BLaER1 (cell line): Measurements from ENCODE around the gene APC2.
"Not testable (repeated sequence)": the region's sequence is repeated elsewhere in the genome, so short reads cannot be mapped to it uniquely, and the experiment has no call there.

Source experiments
- H3K27ac ChIP-seq: shearing (Covaris generic); formaldehyde crosslinking; 2 replicates; pipeline ENCODE4 v1.8.1; 2022
- H3K27me3 ChIP-seq: shearing (Covaris generic); formaldehyde crosslinking; 2 replicates; pipeline ENCODE4 v1.8.1; 2022
- H3K36me3 ChIP-seq: shearing (Covaris generic); formaldehyde crosslinking; 2 replicates; pipeline ENCODE4 v1.8.1; 2022
- H3K4me1 ChIP-seq: shearing (Covaris generic); formaldehyde crosslinking; 2 replicates; pipeline ENCODE4 v1.8.1; 2022
- H3K4me2 ChIP-seq: shearing (Covaris generic); formaldehyde crosslinking; 2 replicates; pipeline ENCODE4 v1.8.1; 2022
- H3K4me3 ChIP-seq: shearing (Covaris generic); formaldehyde crosslinking; 2 replicates; pipeline ENCODE4 v1.8.1; 2022
- H3K9ac ChIP-seq: shearing (Covaris generic); formaldehyde crosslinking; 2 replicates; pipeline ENCODE4 v1.8.1; 2022
- H3K9me3 ChIP-seq: shearing (Covaris generic); formaldehyde crosslinking; 2 replicates; pipeline ENCODE4 v1.8.1; 2022
- H4K20me1 ChIP-seq: shearing (Covaris generic); formaldehyde crosslinking; 2 replicates; pipeline ENCODE4 v1.8.1; 2022
- Cebpa-rat ChIP-seq: shearing (Covaris generic); IDR thresholded peaks from 2 replicates; pipeline ENCODE4 v1.8.1; 2022

The APC2 gene

GRCh38 chr19:1412995-1413800 lies 36.7 kb upstream of the APC2 start:
- H3K36me3 ChIP-seq, result peaks cover 92% of the 10 kb centered on the region
- H3K27ac ChIP-seq, result no peak overlapping the region
- no peak overlapping the region for H3K9ac ChIP-seq
- H3K4me1 ChIP-seq, result peaks cover 74% of the 10 kb centered on the region
- TF ChIP-seq Cebpa-rat, result no peak
- H4K20me1 ChIP-seq, result peaks cover 99% of the 10 kb centered on the region
- H3K4me3 ChIP-seq, result no peak overlapping the region
- H3K27me3 ChIP-seq, result no peaks in the 10 kb centered on the region
- H3K4me2 ChIP-seq, result no peak overlapping the region
- H3K9me3 ChIP-seq, result no peaks in the 10 kb centered on the region

- Histone ChIP-seq H3K4me3 (no peak overlapping the region), H3K4me1 (peaks cover 50% of the 10 kb centered on the region), H3K27ac (no peak overlapping the region), H3K36me3 (peaks cover 98% of the 10 kb centered on the region), H3K4me2 (0 out of 2 replicates have a peak overlapping the region, but pooled peaks have one; percentile 14), H3K27me3 (no peaks in the 10 kb centered on the region), H3K9me3 (no peaks in the 10 kb centered on the region), H3K9ac (no peak overlapping the region; the same call in 1 of the 2 replicates), H4K20me1 (peaks cover 100% of the 10 kb centered on the region)
- TF ChIP-seq Cebpa-rat, result no peak
Measured at GRCh38 chr19:1416014-1416841, 33.7 kb upstream of the APC2 start.

- peaks cover 50% of the 10 kb centered on the region for H3K4me1 ChIP-seq
- H3K36me3 ChIP-seq, result peaks cover 98% of the 10 kb centered on the region
- H3K9ac ChIP-seq, result no peak overlapping the region; the same call in 1 of the 2 replicates
- no peaks in the 10 kb centered on the region for H3K27me3 ChIP-seq
- no peaks in the 10 kb centered on the region for H3K9me3 ChIP-seq
- H3K4me3 ChIP-seq, result no peak overlapping the region
- peaks cover 100% of the 10 kb centered on the region for H4K20me1 ChIP-seq
- TF ChIP-seq Cebpa-rat, result no peak
- no peak overlapping the region for H3K4me2 ChIP-seq
- no peak overlapping the region for H3K27ac ChIP-seq
Measured at GRCh38 chr19:1417145-1417544, 32.8 kb upstream of the APC2 start.

- Histone ChIP-seq H3K4me2 (no peak overlapping the region), H3K4me1 (peaks cover 50% of the 10 kb centered on the region), H3K27ac (no peak overlapping the region), H3K4me3 (no peak overlapping the region), H3K9me3 (no peaks in the 10 kb centered on the region), H3K36me3 (peaks cover 98% of the 10 kb centered on the region), H4K20me1 (peaks cover 100% of the 10 kb centered on the region), H3K9ac (no peak overlapping the region; the same call in 1 of the 2 replicates), H3K27me3 (no peaks in the 10 kb centered on the region)
- no peak for TF ChIP-seq Cebpa-rat
Measured at GRCh38 chr19:1417681-1418495, 32.0 kb upstream of the APC2 start.

- H3K27me3 ChIP-seq, result no peaks in the 10 kb centered on the region
- no peak overlapping the region for H3K27ac ChIP-seq
- H3K4me2 ChIP-seq, result no peak overlapping the region
- H3K9ac ChIP-seq, result no peak overlapping the region
- no peak overlapping the region for H3K4me3 ChIP-seq
- peaks cover 50% of the 10 kb centered on the region for H3K4me1 ChIP-seq
- peaks cover 98% of the 10 kb centered on the region for H3K36me3 ChIP-seq
- no peaks in the 10 kb centered on the region for H3K9me3 ChIP-seq
- no peak for TF ChIP-seq Cebpa-rat
- H4K20me1 ChIP-seq, result peaks cover 100% of the 10 kb centered on the region
Measured at GRCh38 chr19:1418496-1418775, 31.5 kb upstream of the APC2 start.

- H3K27me3 ChIP-seq, result no peaks in the 10 kb centered on the region
- no peak overlapping the region for H3K4me3 ChIP-seq
- H3K27ac ChIP-seq, result no peak overlapping the region
- H3K4me2 ChIP-seq, result no peak overlapping the region
- H4K20me1 ChIP-seq, result peaks cover 100% of the 10 kb centered on the region
- H3K36me3 ChIP-seq, result peaks cover 97% of the 10 kb centered on the region
- no peak for TF ChIP-seq Cebpa-rat
- H3K9me3 ChIP-seq, result no peaks in the 10 kb centered on the region
- H3K9ac ChIP-seq, result no peak overlapping the region
- H3K4me1 ChIP-seq, result peaks cover 52% of the 10 kb centered on the region
Measured at GRCh38 chr19:1418951-1419738, 30.8 kb upstream of the APC2 start.

- H3K27ac ChIP-seq, H3K9me3 ChIP-seq, H3K27me3 ChIP-seq, H3K4me3 ChIP-seq, H3K9ac ChIP-seq, H3K4me2 ChIP-seq: not testable (repeated sequence)
- peaks cover 100% of the 10 kb centered on the region for H4K20me1 ChIP-seq
- peaks cover 56% of the 10 kb centered on the region for H3K4me1 ChIP-seq
- H3K36me3 ChIP-seq, result peaks cover 96% of the 10 kb centered on the region
Measured at GRCh38 chr19:1420085-1420484, 29.8 kb upstream of the APC2 start.

GRCh38 chr19:1420590-1420989 lies 29.3 kb upstream of the APC2 start:
- Histone ChIP-seq H3K4me1 (peaks cover 56% of the 10 kb centered on the region), H3K27ac (no peak overlapping the region), H3K4me2 (no peak overlapping the region), H3K27me3 (no peaks in the 10 kb centered on the region), H3K9ac (no peak overlapping the region), H3K9me3 (no peaks in the 10 kb centered on the region), H4K20me1 (peaks cover 100% of the 10 kb centered on the region), H3K4me3 (no peak overlapping the region), H3K36me3 (peaks cover 97% of the 10 kb centered on the region)
- TF ChIP-seq Cebpa-rat, result no peak

GRCh38 chr19:1421218-1421957 lies 28.5 kb upstream of the APC2 start:
- peaks cover 56% of the 10 kb centered on the region for H3K4me1 ChIP-seq
- H4K20me1 ChIP-seq, result peaks cover 100% of the 10 kb centered on the region
- no peak overlapping the region for H3K27ac ChIP-seq
- no peak overlapping the region for H3K9ac ChIP-seq
- H3K36me3 ChIP-seq, result peaks cover 94% of the 10 kb centered on the region
- TF ChIP-seq Cebpa-rat, result no peak
- H3K4me3 ChIP-seq, result no peak overlapping the region
- H3K9me3 ChIP-seq, result no peaks in the 10 kb centered on the region
- no peak overlapping the region for H3K4me2 ChIP-seq
- H3K27me3 ChIP-seq, result no peaks in the 10 kb centered on the region
